K562 (cell line): ENCODE data around the gene ICE2. TPM values are rescaled to one million over a fixed set of nuclear protein-coding genes. Genes with fewer than 3 reads are reported as not detected.

Source experiments
- ATF7 ChIP-seq: fragments of 450-650 bp; IDR thresholded peaks from 2 replicates; pipeline ENCODE4 v1.7.1; 2014; ENCODE audit warnings: mild to moderate bottlenecking, moderate library complexity
- BHLHE40 ChIP-seq: IDR thresholded peaks from 2 replicates; pipeline ENCODE4 v1.6.1; 2011; ENCODE audit warnings: low read length, improper control_type of control experiment
- C11orf30 ChIP-seq: fragments of 450-650 bp; IDR thresholded peaks from 2 replicates; pipeline ENCODE4 v1.6.1; 2016; ENCODE audit warnings: low read depth, mild to moderate bottlenecking
- CBX1 ChIP-seq: sonication (generic); IDR thresholded peaks from 2 replicates; pipeline ENCODE4 v1.6.1; 2016; ENCODE audit warnings: antibody characterized with exemption, low read depth, mild to moderate bottlenecking
- CREM ChIP-seq: IDR thresholded peaks from 2 replicates; pipeline ENCODE4 v1.6.1; 2014; ENCODE audit warnings: antibody characterized with exemption, low read depth
- CSDE1 ChIP-seq, 2 experiments: fragments of 450-650 bp; IDR thresholded peaks; 2 replicates each; pipeline ENCODE4 v1.6.1; 2016; ENCODE audit warnings: mild to moderate bottlenecking in 1 of 2
- ETV1 ChIP-seq: fragments of 450-650 bp; conservative IDR thresholded peaks from 2 replicates; pipeline ENCODE4 v1.6.1; 2016; ENCODE audit warnings: missing genetic modification characterization, control low read depth, low read depth, missing compliant biosample characterization
- HDAC3 ChIP-seq: fragments of 450-650 bp; IDR thresholded peaks from 2 replicates; pipeline ENCODE4 v1.6.1; 2018; ENCODE audit warnings: borderline replicate concordance, mild to moderate bottlenecking, moderate library complexity; ENCODE audit not compliant: partially characterized antibody
- MTA2 ChIP-seq: fragments of 450-650 bp; IDR thresholded peaks from 2 replicates; pipeline ENCODE4 v1.6.1; 2016; ENCODE audit warnings: low read depth
- PKNOX1 ChIP-seq: fragments of 450-650 bp; IDR thresholded peaks from 2 replicates; pipeline ENCODE4 v1.6.1; 2016
- POLR2B ChIP-seq: fragments of 450-650 bp; IDR thresholded peaks from 2 replicates; pipeline ENCODE4 v1.6.1; 2018; ENCODE audit warnings: low read depth; ENCODE audit not compliant: partially characterized antibody
- SRF ChIP-seq, 2 experiments: fragments of 250-450, 450-650 bp in 1 of 2; sonication (Bioruptor Pico) in 1 of 2; sonication (generic) in 1 of 2; formaldehyde crosslinking; IDR thresholded peaks; 2 replicates each; pipeline versions ENCODE4 v1.5.0 to v1.5.1; 2020 to 2022; ENCODE audit warnings: mild to moderate bottlenecking in 1 of 2, missing genetic modification reagents in 1 of 2
- TAF1 ChIP-seq: IDR thresholded peaks from 2 replicates; pipeline ENCODE4 v1.6.1; 2011; ENCODE audit warnings: mild to moderate bottlenecking, low read length, moderate library complexity; ENCODE audit not compliant: insufficient read depth, control insufficient read depth, severe bottlenecking; ENCODE audit errors: extremely low read depth
- TSC22D4 ChIP-seq: fragments of 450-650 bp; IDR thresholded peaks from 2 replicates; pipeline ENCODE4 v1.6.1; 2016; ENCODE audit warnings: missing genetic modification characterization, missing biosample characterization, control low read depth
- U2AF1 ChIP-seq: fragments of 200-400 bp; formaldehyde crosslinking; optimal IDR thresholded peaks from 2 replicates; pipeline ENCODE3; 2017; ENCODE audit warnings: mild to moderate bottlenecking, low read depth, low read length, moderate library complexity
- ZBTB12 ChIP-seq: fragments of 250-450 bp; sonication (Bioruptor Pico); IDR thresholded peaks from 2 replicates; pipeline ENCODE4 v1.4.0; 2020
- ZHX1 ChIP-seq: fragments of 150-350 bp; conservative IDR thresholded peaks from 2 replicates; pipeline ENCODE4 v1.6.1; 2014; ENCODE audit warnings: low read length
- polyA plus RNA-seq, 8 experiments: library from polyadenylated mRNA; depleted of rRNA in 4 of 8; stranded (reverse) in 5 of 8; unstranded in 3 of 8; fragments of >200 nt; fragmentation: Nextera tagmentation in 2 of 8; fragmentation: Illumina TruSeq in 1 of 8; extraction: Ambion mirVana in 2 of 8; extraction: Trizol in 1 of 8; gene quantifications; 2 replicates each; pipeline versions ENCODE4 v1.2.1 to v1.2.3, GENCODE V29; 2011 to 2014; ENCODE audit warnings: inconsistent platforms in 1 of 8, missing spikeins in 1 of 8
- total RNA-seq, 7 experiments: library from RNA; depleted of rRNA in 6 of 7; stranded (reverse); fragments of >200 nt in 6 of 7; fragmentation: Illumina TruSeq in 2 of 7; extraction: Trizol in 2 of 7; gene quantifications; 2 replicates each; pipeline versions ENCODE4 v1.2.1 to v1.2.3, GENCODE V29; 2011 to 2021; ENCODE audit warnings: low replicate concordance in 1 of 7
- TF ChIP-seq, protein P1 (sequence below): fragments of 450-650 bp; formaldehyde crosslinking; IDR thresholded peaks from 2 replicates; pipeline ENCODE4 v1.4.0; 2022; ENCODE audit warnings: missing genetic modification characterization

ICE2 gene
- total and polyA plus RNA-seq, 9 of the 15 experiments (the other 6 are each of a cell fraction or from before 2014, with no cell fraction given), result 21.8 to 87.9 (median 58.1) TPM

DNA sequence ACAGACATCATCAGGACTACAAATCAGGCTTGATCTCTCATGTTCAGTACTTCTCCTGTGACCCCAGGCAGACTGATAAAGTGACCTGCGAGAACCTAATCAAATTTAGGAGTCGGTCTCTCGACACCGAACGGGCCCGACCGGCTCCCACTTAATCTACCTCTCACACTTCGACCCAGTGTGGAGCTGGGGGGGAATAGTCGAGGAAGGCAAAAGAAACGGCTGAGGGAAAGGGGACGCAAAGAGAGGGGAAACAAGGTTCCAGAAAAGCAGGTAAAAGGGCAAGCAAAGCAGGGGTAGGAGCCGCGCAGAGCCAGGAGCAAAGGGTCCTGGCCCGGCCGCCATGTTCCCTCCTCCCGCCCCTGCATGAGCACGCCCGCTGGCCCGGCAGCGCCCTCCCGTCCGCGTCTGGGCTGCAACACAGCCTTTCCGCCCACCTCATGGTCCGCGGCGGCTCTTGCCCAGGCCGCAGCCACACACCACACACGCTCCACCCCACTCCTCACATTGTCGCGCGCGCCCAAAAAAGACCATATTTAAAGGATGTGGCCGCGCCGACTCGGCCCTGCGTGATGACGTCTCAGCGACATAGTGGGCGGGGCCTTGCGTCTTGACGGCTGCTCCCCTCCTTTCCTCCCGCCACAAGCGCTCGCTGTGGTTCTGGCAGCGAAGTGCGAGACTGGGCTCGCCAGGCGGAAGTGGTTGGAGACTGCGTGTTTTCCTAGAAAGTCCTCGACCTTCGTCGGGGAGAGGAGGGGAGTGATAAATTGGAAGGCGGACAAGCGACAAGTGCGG lies at the start of gene ICE2 (continued):
- TF ChIP-seq ETV1 (tag), result peak; percentile 91
- TF ChIP-seq POLR2B, result peak; percentile 88
- TF ChIP-seq TSC22D4 (tag), result no peak
- TF ChIP-seq C11orf30, result peak; percentile 95
- no peak for TF ChIP-seq HDAC3
- peak; percentile 89 for TF ChIP-seq U2AF1
- no peak for TF ChIP-seq MTA2
- peak; percentile 90 for TF ChIP-seq TAF1
- 0 out of 2 replicates have a peak, but pooled peaks have one; percentile 70 for TF ChIP-seq CBX1
- peak in 1 of 2 experiments; percentile 77; a peak in 2 of 4 replicates for TF ChIP-seq SRF (CRISPR knock-in tag; IDR thresholded peaks at IDR 0.05)
- peak; percentile 78 for TF ChIP-seq PKNOX1
- peak; percentile 91 for TF ChIP-seq ZBTB12 (CRISPR knock-in tag)
- TF ChIP-seq CSDE1 (IDR thresholded peaks at IDR 0.05), result peak; percentile 38 to 54; a peak in 1 of 4 replicates
- peak; percentile 85; the same call in 1 of the 2 replicates for TF ChIP-seq ATF7
- TF ChIP-seq ZHX1, result 0 out of 2 replicates have a peak, but pooled peaks have one; percentile 56
- TF ChIP-seq, protein P1, sequence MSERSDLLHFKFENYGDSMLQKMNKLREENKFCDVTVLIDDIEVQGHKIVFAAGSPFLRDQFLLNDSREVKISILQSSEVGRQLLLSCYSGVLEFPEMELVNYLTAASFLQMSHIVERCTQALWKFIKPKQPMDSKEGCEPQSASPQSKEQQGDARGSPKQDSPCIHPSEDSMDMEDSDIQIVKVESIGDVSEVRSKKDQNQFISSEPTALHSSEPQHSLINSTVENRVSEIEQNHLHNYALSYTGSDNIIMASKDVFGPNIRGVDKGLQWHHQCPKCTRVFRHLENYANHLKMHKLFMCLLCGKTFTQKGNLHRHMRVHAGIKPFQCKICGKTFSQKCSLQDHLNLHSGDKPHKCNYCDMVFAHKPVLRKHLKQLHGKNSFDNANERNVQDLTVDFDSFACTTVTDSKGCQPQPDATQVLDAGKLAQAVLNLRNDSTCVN (CRISPR knock-in tag), result peak; percentile 76; the same call in 1 of the 2 replicates
- TF ChIP-seq CREM, result peak; percentile 99
- TF ChIP-seq BHLHE40, result peak; percentile 24; the same call in 1 of the 2 replicates
